SK-N-SH treated with all-trans-retinoic acid at 6 μM for 48 hours (cell line): Measurements from ENCODE around the gene GRM2.

Experiments used
- ARNTL ChIP-seq: fragments of 450-650 bp; formaldehyde crosslinking; IDR thresholded peaks from 2 replicates; pipeline ENCODE4 v1.5.0; 2020; ENCODE audit warnings: low read depth, mild to moderate bottlenecking, moderate library complexity, borderline replicate concordance
- CSDC2 ChIP-seq: fragments of 250-450 bp; sonication (Bioruptor Pico); IDR thresholded peaks from 2 replicates; pipeline ENCODE4 v1.5.0; 2020; ENCODE audit warnings: mild to moderate bottlenecking, moderate library complexity
- GLIS3 ChIP-seq: fragments of 250-450 bp; sonication (Bioruptor Pico); IDR thresholded peaks from 2 replicates; pipeline ENCODE4 v1.5.0; 2020; ENCODE audit warnings: mild to moderate bottlenecking, moderate library complexity
- ISL1 ChIP-seq: fragments of 250-450 bp; sonication (Bioruptor Pico); IDR thresholded peaks from 2 replicates; pipeline ENCODE4 v2.1.2; 2022; ENCODE audit warnings: mild to moderate bottlenecking, moderate library complexity
- OSR1 ChIP-seq: fragments of 250-450 bp; sonication (Bioruptor Pico); IDR thresholded peaks from 2 replicates; pipeline ENCODE4 v1.8.0; 2022; ENCODE audit warnings: moderate library complexity, mild to moderate bottlenecking, inconsistent platforms
- PATZ1 ChIP-seq: fragments of 250-450 bp; sonication (Bioruptor Pico); IDR thresholded peaks from 2 replicates; pipeline ENCODE4 v1.8.0; 2020; ENCODE audit warnings: mild to moderate bottlenecking, moderate library complexity, borderline replicate concordance
- PPARA ChIP-seq: fragments of 250-450 bp; sonication (Bioruptor Pico); IDR thresholded peaks from 2 replicates; pipeline ENCODE4 v1.5.0; 2020; ENCODE audit warnings: mild to moderate bottlenecking, borderline replicate concordance
- ZFP3 ChIP-seq: fragments of 250-450 bp; sonication (Bioruptor Pico); IDR thresholded peaks from 2 replicates; pipeline ENCODE4 v1.5.0; 2020; ENCODE audit warnings: mild to moderate bottlenecking, moderate library complexity
- ZFP30 ChIP-seq: fragments of 450-650 bp; formaldehyde crosslinking; IDR thresholded peaks from 2 replicates; pipeline ENCODE4 v1.5.0; 2022; ENCODE audit warnings: mild to moderate bottlenecking, moderate library complexity
- ZNF565 ChIP-seq: fragments of 450-650 bp; formaldehyde crosslinking; conservative IDR thresholded peaks from 2 replicates; pipeline ENCODE4 v1.5.0; 2020; ENCODE audit warnings: low read depth, mild to moderate bottlenecking, moderate library complexity

- TF ChIP-seq ZFP3 (CRISPR knock-in tag) (no peak), ARNTL (no peak), GLIS3 (CRISPR knock-in tag) (no peak), OSR1 (no peak), ZFP30 (no peak), ZNF565 (CRISPR knock-in tag) (no peak), CSDC2 (no peak), PPARA (CRISPR knock-in tag) (no peak), PATZ1 (CRISPR knock-in tag) (no peak), ISL1 (CRISPR knock-in tag) (no peak)
Measured at GRCh38 chr3:51670053-51670822, 36.6 kb upstream of the GRM2 start.
